Chondrocyte (in vitro differentiated cells): ENCODE results near the gene TYMP. TPM values are rescaled to one million over a fixed set of nuclear protein-coding genes. Genes with fewer than 3 reads are reported as not detected.
A peak's percentile ranks its signal among the peaks of the same experiment; 100 is the strongest.
"Not testable (repeated sequence)": the region's sequence is repeated elsewhere in the genome, so short reads cannot be mapped to it uniquely, and the experiment has no call there.

ENCODE experiments used
- DNase-seq: peaks from one replicate; pipeline ENCODE4 v3.0.0; 2021; ENCODE audit warnings: mixed read lengths, low spot score
- H3K27ac Mint-ChIP-seq: one replicate; pipeline ENCODE4 v1.8.0; 2021; ENCODE audit warnings: mild to moderate bottlenecking, moderate library complexity, mixed read lengths; ENCODE audit not compliant: unreplicated experiment
- H3K27me3 Mint-ChIP-seq: 2 replicates; pipeline ENCODE4 v1.8.0; 2021; ENCODE audit warnings: low read depth, mixed read lengths
- H3K36me3 Mint-ChIP-seq: 2 replicates; pipeline ENCODE4 v1.8.0; 2021; ENCODE audit warnings: low read depth, mixed read lengths
- H3K4me1 Mint-ChIP-seq: 2 replicates; pipeline ENCODE4 v1.8.0; 2021; ENCODE audit warnings: low read depth, mild to moderate bottlenecking, mixed read lengths
- H3K4me3 Mint-ChIP-seq: one replicate; pipeline ENCODE4 v1.8.0; 2021; ENCODE audit warnings: mild to moderate bottlenecking, moderate library complexity, mixed read lengths; ENCODE audit not compliant: unreplicated experiment
- H3K9me3 Mint-ChIP-seq: 2 replicates; pipeline ENCODE4 v1.8.0; 2021; ENCODE audit warnings: low read depth, mixed read lengths
- total RNA-seq: library from RNA; stranded (reverse); gene quantifications from 3 replicates; pipeline ENCODE4 v1.2.1, GENCODE V29; 2021
- TF ChIP-seq, protein P1 (sequence below): fragments of 200-600 bp; sonication (generic); IDR thresholded peaks from 2 replicates; pipeline ENCODE4 v1.5.0; 2021; ENCODE audit warnings: antibody characterized with exemption, mild to moderate bottlenecking, moderate library complexity

TYMP gene
- total RNA-seq, 1 donor from 2014 or later = 39.5 TPM

GRCh38 chr22:50542416-50542927 lies 12.7 kb upstream of the TYMP start:
- Mint-ChIP-seq H3K9me3 (no peaks in the 10 kb centered on the region), H3K27me3 (no peaks in the 10 kb centered on the region), H3K27ac (no peak overlapping the region), H3K36me3 (no peaks in the 10 kb centered on the region), H3K4me3 (no peak overlapping the region), H3K4me1 (peaks cover 15% of the 10 kb centered on the region)
- TF ChIP-seq, protein P1, sequence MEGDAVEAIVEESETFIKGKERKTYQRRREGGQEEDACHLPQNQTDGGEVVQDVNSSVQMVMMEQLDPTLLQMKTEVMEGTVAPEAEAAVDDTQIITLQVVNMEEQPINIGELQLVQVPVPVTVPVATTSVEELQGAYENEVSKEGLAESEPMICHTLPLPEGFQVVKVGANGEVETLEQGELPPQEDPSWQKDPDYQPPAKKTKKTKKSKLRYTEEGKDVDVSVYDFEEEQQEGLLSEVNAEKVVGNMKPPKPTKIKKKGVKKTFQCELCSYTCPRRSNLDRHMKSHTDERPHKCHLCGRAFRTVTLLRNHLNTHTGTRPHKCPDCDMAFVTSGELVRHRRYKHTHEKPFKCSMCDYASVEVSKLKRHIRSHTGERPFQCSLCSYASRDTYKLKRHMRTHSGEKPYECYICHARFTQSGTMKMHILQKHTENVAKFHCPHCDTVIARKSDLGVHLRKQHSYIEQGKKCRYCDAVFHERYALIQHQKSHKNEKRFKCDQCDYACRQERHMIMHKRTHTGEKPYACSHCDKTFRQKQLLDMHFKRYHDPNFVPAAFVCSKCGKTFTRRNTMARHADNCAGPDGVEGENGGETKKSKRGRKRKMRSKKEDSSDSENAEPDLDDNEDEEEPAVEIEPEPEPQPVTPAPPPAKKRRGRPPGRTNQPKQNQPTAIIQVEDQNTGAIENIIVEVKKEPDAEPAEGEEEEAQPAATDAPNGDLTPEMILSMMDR = no peak
- DNase-seq = no peak

GRCh38 chr22:50541667-50542026 lies 11.8 kb upstream of the TYMP start:
- H3K27me3 Mint-ChIP-seq, H3K9me3 Mint-ChIP-seq, H3K36me3 Mint-ChIP-seq, H3K4me3 Mint-ChIP-seq, H3K27ac Mint-ChIP-seq, DNase-seq: not testable (repeated sequence)
- peaks cover 15% of the 10 kb centered on the region for H3K4me1 Mint-ChIP-seq

DNA sequence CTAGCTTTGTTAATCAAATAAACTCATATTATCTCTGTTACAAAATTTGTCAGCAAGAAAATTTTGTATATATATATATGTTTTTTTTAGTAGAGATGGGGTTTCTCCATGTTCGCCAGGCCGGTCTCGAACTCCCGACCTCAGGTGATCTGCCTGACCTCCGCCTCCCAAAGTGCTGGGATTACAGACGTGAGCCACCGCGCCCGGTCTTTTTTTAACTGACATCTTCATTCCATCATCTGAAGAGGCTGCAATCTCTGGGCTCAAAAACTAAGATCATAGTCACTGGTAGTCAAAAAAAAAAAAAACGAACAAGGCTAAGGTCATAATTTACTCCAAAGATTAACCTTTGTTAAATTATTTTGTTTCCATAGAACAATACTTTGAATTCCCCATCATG lies 10.6 kb upstream of the TYMP start:
- Mint-ChIP-seq H3K4me1 (peaks cover 6% of the 10 kb centered on the region), H3K27me3 (no peaks in the 10 kb centered on the region), H3K36me3 (no peaks in the 10 kb centered on the region), H3K9me3 (no peaks in the 10 kb centered on the region), H3K27ac (no peak overlapping the region), H3K4me3 (no peak overlapping the region)
- DNase-seq = no peak
- TF ChIP-seq, protein P1 = no peak

- TF ChIP-seq, protein P1 = no peak
- Mint-ChIP-seq H3K36me3 (no peaks in the 10 kb centered on the region), H3K9me3 (no peaks in the 10 kb centered on the region), H3K27ac (no peak overlapping the region), H3K4me3 (no peak overlapping the region), H3K27me3 (no peaks in the 10 kb centered on the region), H3K4me1 (peaks cover 19% of the 10 kb centered on the region)
- no peak for DNase-seq
Measured at GRCh38 chr22:50537765-50538164, 8.0 kb upstream of the TYMP start.

DNA sequence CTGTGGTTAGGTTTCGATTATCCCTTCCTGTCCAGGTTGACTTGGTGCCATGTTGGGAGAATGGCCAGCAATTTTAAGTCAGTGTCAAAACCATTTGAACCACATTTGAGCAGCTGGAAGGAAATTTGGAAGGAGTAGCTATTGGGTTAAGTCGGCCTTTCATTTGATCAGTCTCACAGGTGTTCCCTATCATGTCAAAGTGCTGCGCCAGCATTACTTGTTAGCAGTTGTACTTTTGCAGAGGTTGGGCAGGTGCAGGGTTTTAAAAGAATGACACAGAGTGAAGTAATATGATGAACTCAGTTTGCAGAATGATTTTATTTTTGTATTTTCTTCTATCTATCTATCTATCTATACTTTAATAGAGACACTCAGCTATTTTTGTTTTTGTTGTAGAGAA lies 6.4 kb upstream of the TYMP start:
- no peak for DNase-seq
- TF ChIP-seq, protein P1 = no peak
- H3K4me1 Mint-ChIP-seq = peaks cover 19% of the 10 kb centered on the region
- H3K36me3 Mint-ChIP-seq = no peaks in the 10 kb centered on the region
- H3K27ac Mint-ChIP-seq = no peak overlapping the region
- H3K9me3 Mint-ChIP-seq = no peaks in the 10 kb centered on the region
- no peak overlapping the region for H3K4me3 Mint-ChIP-seq
- H3K27me3 Mint-ChIP-seq = no peaks in the 10 kb centered on the region

GRCh38 chr22:50535113-50535512 lies 5.3 kb upstream of the TYMP start:
- Mint-ChIP-seq H3K4me3 (no peak overlapping the region), H3K27ac (no peak overlapping the region), H3K9me3 (no peaks in the 10 kb centered on the region), H3K4me1 (peaks cover 21% of the 10 kb centered on the region), H3K36me3 (no peaks in the 10 kb centered on the region), H3K27me3 (no peaks in the 10 kb centered on the region)
- no peak for DNase-seq
- TF ChIP-seq, protein P1 = no peak

- not testable (repeated sequence) for H3K4me3 Mint-ChIP-seq, H3K27me3 Mint-ChIP-seq, H3K36me3 Mint-ChIP-seq, H3K9me3 Mint-ChIP-seq
- DNase-seq = peak; percentile 34
- Mint-ChIP-seq H3K27ac (peak overlapping the region; percentile 69), H3K4me1 (peaks cover 21% of the 10 kb centered on the region)
Measured at GRCh38 chr22:50533856-50534711, 4.3 kb upstream of the TYMP start.
